SHP77 treated with DMSO at 0.1 percent for 48 hours (cell line): ENCODE measurements around the gene ATE1.
A peak's percentile ranks its signal among the peaks of the same experiment; 100 is the strongest.
"Not testable (repeated sequence)": the region's sequence is repeated elsewhere in the genome, so short reads cannot be mapped to it uniquely, and the experiment has no call there.

Source experiments
- DNase-seq: peaks from one replicate; lab custom pipeline; 2025; lab: John Stamatoyannopoulos, UW

ATE1 gene

GRCh38 chr10:121734589-121735045 lies 193.2 kb downstream of the ATE1 start:
- no peak for DNase-seq

GRCh38 chr10:121732656-121733445 lies 195.0 kb downstream of the ATE1 start:
- DNase-seq, result no peak

GRCh38 chr10:121732172-121732571 lies 195.7 kb downstream of the ATE1 start:
- DNase-seq, result no peak

DNA sequence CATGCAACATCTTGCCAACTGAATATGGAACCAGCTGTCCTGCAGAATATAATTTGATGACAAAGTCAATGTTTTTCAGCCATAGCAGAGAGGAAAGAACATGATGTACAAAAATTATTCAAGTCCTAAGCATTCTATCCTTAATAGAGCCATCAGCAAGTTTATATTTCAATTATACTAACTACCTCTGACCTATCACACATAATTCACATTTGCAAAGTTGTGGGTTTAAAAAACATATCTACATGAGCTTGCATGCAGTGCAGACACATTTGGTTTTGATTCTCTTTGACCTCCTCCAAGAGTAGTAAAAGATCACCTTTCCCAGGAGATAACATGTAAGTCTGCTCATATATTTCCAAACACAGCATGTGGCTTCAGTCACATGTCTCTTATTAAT lies 203.5 kb downstream of the ATE1 start:
- DNase-seq, result no peak

- DNase-seq, result no peak
Observed at GRCh38 chr10:121722665-121723064, 205.2 kb downstream of the ATE1 start.

DNA sequence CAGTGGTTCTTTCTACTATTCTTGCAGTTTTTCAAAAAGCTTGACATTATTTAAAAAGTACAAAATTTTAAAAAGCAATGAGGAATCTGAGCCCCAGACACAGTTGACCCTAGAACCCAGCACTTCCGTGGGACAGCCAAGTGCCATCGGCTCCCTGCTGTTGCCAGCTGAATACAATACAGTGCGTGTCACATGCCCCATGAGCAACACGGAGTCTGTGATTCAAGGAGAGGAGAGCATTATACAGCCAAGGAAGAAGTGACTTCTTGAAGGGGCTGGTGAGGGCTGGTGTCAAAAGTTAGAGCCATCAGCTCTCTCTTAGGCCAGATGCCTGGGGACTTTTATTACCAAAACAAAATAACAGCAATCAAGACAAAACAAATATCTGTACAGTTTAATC lies 206.6 kb downstream of the ATE1 start:
- DNase-seq, result no peak

DNA sequence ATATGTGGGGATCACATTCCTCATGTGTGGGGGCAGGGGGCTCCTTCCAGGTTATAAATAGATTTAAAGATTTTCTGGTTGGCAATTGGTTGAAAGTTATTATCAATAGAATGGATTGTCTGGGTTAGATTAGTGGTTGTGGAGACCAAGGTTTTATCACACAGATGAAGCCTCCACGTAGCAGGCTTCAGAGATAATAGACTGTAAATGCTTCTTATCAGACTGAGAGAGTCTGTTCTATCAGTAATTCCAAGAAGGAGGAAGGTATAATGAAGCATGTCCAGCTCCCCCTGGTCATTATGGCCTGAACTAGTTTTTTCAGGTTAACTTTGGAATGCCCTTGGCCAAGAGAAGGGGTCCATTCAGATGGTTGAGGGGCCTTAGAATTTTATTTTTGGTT lies 211.9 kb downstream of the ATE1 start:
- DNase-seq, result no peak

GRCh38 chr10:121715076-121715475 lies 212.8 kb downstream of the ATE1 start:
- DNase-seq, result no peak

DNA sequence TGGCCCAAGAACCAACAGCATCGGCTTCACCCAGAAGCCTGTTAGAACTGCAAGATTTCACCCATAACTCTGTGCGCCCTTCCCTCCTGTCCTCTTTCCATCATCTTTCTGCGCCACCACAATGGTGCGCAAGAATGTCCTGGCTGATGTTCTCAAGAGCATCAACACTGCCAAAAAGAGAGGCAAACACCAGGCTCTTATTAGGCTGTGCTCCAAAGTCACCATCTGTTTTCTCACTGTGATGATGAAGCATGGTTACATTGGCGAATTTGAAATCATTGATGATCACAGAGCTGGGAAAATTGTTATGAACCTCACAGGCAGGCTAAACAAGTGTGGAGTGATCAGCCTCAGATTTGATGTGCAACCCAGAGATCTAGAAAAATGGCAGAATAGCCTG lies 214.3 kb downstream of the ATE1 start:
- DNase-seq, result no peak

DNA sequence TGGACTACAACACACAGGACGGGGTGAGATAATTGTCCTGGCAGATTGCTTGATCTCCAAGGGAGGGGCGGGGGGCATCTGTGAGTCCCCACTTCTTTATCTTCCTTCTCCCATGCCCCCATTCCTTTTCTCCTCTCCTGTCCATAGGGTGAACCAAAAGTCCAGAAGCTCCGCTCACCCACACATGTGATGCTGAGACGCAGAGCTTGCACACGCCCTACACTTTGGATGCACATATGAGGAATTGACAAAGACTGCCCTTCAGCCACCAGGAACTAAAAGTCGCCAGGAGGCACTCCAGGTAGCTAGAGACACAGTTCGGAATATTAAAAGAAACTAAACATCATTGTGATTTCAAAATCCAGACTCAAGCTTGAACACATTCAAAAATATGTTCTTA lies 216.9 kb downstream of the ATE1 start:
- DNase-seq, result no peak

- no peak for DNase-seq
Observed at GRCh38 chr10:121710207-121710606, 217.6 kb downstream of the ATE1 start.

DNA sequence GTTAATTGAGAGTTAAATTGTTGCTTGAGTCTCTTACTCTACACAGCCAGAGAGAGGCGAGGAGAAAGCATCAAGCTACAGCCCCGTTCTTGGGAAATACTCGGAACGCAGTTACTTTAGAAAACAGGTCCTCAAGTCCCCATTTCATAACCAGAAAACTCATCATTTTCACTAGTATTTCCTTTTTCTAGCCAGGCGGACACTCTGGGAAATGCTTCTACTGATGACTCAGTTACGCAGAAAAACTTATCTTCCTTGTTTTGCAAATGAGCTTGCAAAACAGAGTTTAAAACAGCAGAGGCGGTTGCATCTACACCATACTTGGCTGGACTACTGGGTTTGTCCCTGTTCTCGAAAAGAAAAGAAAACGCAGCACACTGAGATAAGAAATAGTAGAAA lies 218.2 kb downstream of the ATE1 start:
- DNase-seq, result no peak

DNA sequence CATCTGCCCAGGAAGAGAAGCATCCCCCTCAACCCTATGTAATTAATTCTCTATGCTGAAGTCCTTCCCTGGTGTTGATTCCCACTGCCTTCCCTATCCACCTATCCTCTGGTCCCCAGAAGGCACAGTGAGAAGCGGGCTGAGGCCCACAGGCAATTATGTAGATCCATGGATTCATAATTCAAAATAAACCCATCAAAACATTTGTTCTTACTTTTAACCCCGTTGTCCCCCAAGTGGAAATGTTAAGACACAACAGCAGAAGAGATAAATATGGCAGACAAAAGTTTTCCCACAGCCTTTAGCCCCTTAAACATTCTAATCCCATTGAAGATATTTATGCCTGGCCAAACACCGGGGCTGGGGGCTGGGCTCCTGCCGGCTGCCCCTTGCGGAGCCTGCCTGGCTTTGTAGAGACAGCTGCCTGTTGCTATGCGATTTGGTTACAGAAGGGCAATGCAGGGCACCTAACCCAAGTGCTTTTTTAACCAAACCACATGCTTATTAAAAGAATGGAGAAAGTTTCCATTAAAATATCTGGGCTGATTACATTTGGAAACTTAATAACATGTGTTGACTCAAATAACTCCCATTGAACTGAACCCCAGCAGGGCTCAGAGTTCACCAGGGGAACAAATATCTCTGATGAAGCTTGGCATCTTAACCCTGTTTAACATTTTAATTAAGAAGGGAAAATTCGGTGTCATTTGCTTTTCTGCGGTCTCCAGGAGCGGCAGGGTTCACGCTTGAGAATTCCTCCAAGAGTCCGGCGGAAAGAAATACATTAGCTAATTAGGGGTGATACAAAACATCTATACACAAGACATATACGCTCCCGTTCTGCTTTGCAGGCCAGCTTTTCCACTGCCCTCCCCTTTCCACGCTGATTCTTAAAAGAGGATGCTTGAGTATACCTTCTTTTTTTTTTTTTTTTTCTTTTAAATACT lies 218.8 kb downstream of the ATE1 start:
- no peak for DNase-seq

- no peak for DNase-seq
Observed at GRCh38 chr10:121702351-121703320, 225.2 kb downstream of the ATE1 start.

DNA sequence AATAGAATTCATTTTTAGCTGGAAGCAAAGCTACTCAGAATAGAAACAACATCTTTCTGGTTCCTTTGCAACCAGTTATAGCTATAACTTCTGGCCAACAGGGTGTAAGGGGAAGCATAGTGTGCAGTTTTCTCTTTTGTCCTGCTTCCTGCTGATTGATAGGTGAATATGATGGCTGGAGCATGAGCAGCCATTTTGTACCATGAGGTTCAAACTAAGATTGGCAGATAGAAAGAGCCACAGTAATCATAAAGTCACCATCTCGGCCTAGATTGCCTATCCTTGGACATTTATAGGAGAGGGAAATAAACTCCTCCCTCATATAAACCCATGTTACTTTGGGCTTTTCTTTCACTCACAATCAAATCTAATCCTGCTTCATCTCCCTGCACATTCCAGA lies 227.4 kb downstream of the ATE1 start:
- no peak for DNase-seq

GRCh38 chr10:121699703-121700102 lies 228.1 kb downstream of the ATE1 start:
- DNase-seq, result not testable (repeated sequence)

- DNase-seq, result no peak
Observed at GRCh38 chr10:121698902-121699301, 228.9 kb downstream of the ATE1 start.

GRCh38 chr10:121698336-121698735 lies 229.5 kb downstream of the ATE1 start:
- DNase-seq, result no peak

DNA sequence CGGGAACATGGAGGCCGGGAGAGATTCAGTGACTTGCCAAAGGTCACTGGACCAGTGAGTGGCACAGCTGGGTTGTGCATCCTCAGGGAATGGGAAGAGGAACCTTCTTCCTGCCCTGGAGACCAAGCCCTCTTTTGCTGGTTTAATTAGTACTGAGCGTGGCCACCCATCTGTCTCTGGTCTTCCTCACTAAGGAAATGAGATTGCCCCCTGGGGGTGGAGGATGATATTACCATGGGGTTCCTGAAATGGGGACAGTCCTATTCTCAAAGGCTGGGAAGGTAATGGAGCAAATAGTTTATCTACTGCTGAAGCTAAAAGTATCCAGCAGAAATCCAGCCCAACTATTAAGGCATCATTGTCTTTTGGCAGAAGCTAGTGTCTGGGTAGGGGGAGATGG lies 231.0 kb downstream of the ATE1 start:
- peak; percentile 9 for DNase-seq

DNA sequence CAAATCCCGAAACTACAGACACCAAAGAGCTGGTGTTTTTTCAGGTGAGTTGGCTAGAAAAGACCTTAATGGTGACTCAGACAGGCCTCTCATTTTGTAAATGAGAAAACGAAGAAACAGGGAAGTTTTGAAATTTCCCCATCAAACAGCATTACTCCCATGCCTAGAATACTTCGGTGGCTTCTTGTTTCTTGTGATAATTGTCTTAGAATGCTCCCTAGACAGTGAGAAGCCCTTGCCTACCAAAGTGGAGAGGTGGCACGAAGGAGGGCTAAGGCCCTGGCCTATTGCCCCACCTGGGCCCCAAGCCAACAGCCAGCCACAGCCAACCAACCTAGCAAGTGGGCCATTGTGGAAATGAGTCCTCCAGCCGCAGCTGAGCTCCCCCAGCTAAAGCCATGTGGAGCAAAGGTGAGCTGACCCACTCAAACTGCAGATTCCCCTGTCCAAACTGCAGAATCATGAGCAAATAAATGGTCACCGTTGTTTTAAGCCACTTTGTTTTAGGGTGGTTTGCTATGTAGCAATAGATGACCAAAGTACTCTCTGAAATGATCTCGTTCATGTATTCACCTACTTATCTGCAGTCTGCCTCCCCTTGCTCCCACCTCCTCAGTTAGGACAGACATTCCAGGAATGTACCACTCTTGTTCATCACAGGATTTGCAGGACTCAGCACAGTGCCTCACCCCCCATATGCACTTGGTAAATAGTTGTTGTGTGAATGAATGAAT lies 231.9 kb downstream of the ATE1 start:
- no peak for DNase-seq

GRCh38 chr10:121694966-121695643 lies 232.7 kb downstream of the ATE1 start:
- DNase-seq, result no peak
